Liver (tissue), 3 donors: ENCODE results near the gene POMT1.

Experiments used
- CTCF ChIP-seq: fragments of 150-350 bp; IDR thresholded peaks from 2 replicates; pipeline ENCODE4 v1.5.1; 2017; ENCODE audit warnings: improper control_type of control experiment, low read depth, low read length; ENCODE audit not compliant: missing input control
- EGR1 ChIP-seq, 2 donors: IDR thresholded peaks; 2 replicates each; pipeline ENCODE4 v1.6.1; 2016 to 2018; ENCODE audit warnings: antibody characterized with exemption in 2 of 2, low read depth in 2 of 2
- RAD21 ChIP-seq, 2 donors: IDR thresholded peaks; 2 replicates each; pipeline ENCODE4 v1.6.1; 2016; ENCODE audit warnings: antibody characterized with exemption in 2 of 2, mild to moderate bottlenecking in 2 of 2
- SP1 ChIP-seq: IDR thresholded peaks from 2 replicates; pipeline ENCODE4 v1.6.1; 2018; ENCODE audit warnings: antibody characterized with exemption, mild to moderate bottlenecking
- donor health status: healthy.
- donor health status: healthy.

DNA sequence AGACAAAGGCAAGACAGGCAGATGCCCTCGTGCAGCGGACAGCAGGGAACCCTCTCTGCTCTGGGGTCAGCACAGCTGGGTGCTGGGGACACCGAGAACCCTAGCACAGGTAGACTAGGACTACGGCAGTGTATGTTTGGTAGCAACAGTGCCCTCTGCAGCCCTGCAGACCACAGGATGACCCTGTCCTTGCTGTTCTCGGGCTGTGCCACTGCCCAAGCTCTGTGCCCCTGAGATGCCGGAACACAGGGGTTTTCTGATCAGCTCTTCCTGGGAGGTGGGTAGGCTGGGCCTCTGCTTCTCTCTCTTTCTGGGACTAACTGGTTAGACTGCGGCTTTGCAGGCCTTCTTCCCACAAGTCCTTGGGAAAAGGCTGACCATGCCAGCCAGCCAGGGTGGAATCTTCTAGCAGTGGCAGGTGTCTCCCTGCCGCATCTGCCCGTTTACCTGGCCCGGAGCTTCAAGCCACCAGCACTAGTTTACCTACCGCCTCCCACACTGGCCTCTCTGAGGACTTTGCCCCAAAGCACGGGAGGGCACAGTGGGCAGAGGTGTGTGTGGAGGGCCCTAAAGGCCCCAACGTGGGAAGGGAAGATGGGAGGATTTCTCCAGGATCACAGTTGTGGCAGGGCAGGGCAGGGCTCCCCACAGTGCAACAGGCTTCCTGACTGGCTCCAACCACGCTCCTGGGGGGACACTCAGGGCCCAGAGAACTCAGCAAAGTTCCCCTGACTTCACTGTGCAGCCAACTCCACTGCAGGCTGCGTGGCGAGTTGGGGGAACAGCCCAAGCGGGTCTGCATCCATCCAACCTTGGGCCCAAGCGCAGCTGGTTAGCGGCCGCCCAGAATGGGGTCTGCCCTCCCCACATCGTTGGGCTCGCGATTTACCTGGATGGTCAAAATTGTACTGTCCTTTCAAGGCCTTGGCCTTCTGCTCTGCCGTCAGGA, 27.2 kb downstream of the POMT1 start:
- TF ChIP-seq CTCF: no peak
- TF ChIP-seq EGR1 (IDR thresholded peaks at IDR 0.05; ENCODE audit: low read depth in 2 of 2): no peak
- peak; percentile 50 for TF ChIP-seq SP1
- peak in 1 of 2 donors; percentile 44 for TF ChIP-seq RAD21 (IDR thresholded peaks at IDR 0.05)
